ENCODE measurements around the gene FOXK1.

Gene FOXK1

DNA sequence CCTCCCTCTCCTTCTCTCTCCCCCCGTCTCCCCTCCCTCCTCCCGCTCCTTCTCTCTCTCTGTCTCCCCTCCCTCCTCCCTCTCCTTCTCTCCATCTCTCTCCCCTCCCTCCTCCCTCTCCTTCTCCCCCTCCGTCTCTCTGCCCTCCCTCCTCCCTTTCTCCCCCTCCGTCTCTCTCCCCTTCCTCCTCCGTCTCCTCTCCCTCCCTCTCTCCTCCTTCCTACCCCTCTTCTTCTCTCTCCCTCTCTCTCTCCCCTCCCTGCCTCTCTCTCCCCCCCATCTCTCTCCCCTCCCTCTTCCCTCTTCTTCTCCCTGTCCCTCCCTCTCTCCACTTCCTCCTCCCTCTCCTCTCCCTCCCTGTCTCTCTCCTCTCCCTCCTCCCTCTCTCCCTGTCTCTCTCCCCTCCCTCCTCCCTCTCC is 125.5 kb downstream of the FOXK1 start:
- 32 to 45% methylated on average over 5 of the region's 5 CpGs for WGBS, 2 experiments
- Histone ChIP-seq H3K4me1 (ENCODE audit: control insufficient read depth, insufficient read depth, low read length) (no peaks in the 10 kb centered on the region), H3K27me3 (ENCODE audit: control insufficient read depth, insufficient read depth, low read length, poor library complexity, severe bottlenecking) (no peaks in the 10 kb centered on the region), H3K4me3 (ENCODE audit: insufficient read depth, low read depth, low read length) (no peak overlapping the region), H3K27ac (ENCODE audit: insufficient read depth, low read depth, low read length, poor library complexity, severe bottlenecking) (no peak overlapping the region), H3K36me3 (ENCODE audit: control insufficient read depth, insufficient read depth, low read length) (no peaks in the 10 kb centered on the region), H3K9me3 (ENCODE audit: control insufficient read depth, low read length) (no peaks in the 10 kb centered on the region)

- Histone ChIP-seq H3K4me3 (ENCODE audit: insufficient read depth, low read depth, low read length) (no peak overlapping the region), H3K27me3 (ENCODE audit: control insufficient read depth, insufficient read depth, low read length, poor library complexity, severe bottlenecking) (no peaks in the 10 kb centered on the region), H3K36me3 (ENCODE audit: control insufficient read depth, insufficient read depth, low read length) (no peaks in the 10 kb centered on the region), H3K9me3 (ENCODE audit: control insufficient read depth, low read length) (no peaks in the 10 kb centered on the region), H3K4me1 (ENCODE audit: control insufficient read depth, insufficient read depth, low read length) (no peaks in the 10 kb centered on the region), H3K27ac (ENCODE audit: insufficient read depth, low read depth, low read length, poor library complexity, severe bottlenecking) (no peak overlapping the region)
- 60 to 61% methylated on average over 4 of the region's 5 CpGs for WGBS, 2 experiments
Measured at GRCh38 chr7:4808026-4808425, 125.9 kb downstream of the FOXK1 start.

- no peaks in the 10 kb centered on the region for H3K4me1 ChIP-seq (ENCODE audit: control insufficient read depth, insufficient read depth, low read length)
Measured at GRCh38 chr7:4808565-4808964, 126.5 kb downstream of the FOXK1 start.

GRCh38 chr7:4809091-4809591 is 127.0 kb downstream of the FOXK1 start:
- no peaks in the 10 kb centered on the region for H3K9me3 ChIP-seq (ENCODE audit: control insufficient read depth, low read length)
- H3K36me3 ChIP-seq (ENCODE audit: control insufficient read depth, insufficient read depth, low read length) = no peaks in the 10 kb centered on the region
- 90 to 93% methylated on average over 38 of the region's 38 CpGs for WGBS, 2 experiments
- H3K4me3 ChIP-seq (ENCODE audit: insufficient read depth, low read depth, low read length) = no peak overlapping the region
- H3K4me1 ChIP-seq (ENCODE audit: control insufficient read depth, insufficient read depth, low read length) = no peaks in the 10 kb centered on the region
- no peak overlapping the region for H3K27ac ChIP-seq (ENCODE audit: insufficient read depth, low read depth, low read length, poor library complexity, severe bottlenecking)
- no peaks in the 10 kb centered on the region for H3K27me3 ChIP-seq (ENCODE audit: control insufficient read depth, insufficient read depth, low read length, poor library complexity, severe bottlenecking)

More at GRCh38 chr7:4808565-4808964, 126.5 kb downstream of the FOXK1 start:
- H3K9me3 ChIP-seq (ENCODE audit: control insufficient read depth, low read length) = no peaks in the 10 kb centered on the region
- 87 to 89% methylated on average over 37 of the region's 37 CpGs for WGBS, 2 experiments
- H3K36me3 ChIP-seq (ENCODE audit: control insufficient read depth, insufficient read depth, low read length) = no peaks in the 10 kb centered on the region
- H3K27me3 ChIP-seq (ENCODE audit: control insufficient read depth, insufficient read depth, low read length, poor library complexity, severe bottlenecking) = no peaks in the 10 kb centered on the region
- H3K27ac ChIP-seq (ENCODE audit: insufficient read depth, low read depth, low read length, poor library complexity, severe bottlenecking) = no peak overlapping the region
- no peak overlapping the region for H3K4me3 ChIP-seq (ENCODE audit: insufficient read depth, low read depth, low read length)

DNA sequence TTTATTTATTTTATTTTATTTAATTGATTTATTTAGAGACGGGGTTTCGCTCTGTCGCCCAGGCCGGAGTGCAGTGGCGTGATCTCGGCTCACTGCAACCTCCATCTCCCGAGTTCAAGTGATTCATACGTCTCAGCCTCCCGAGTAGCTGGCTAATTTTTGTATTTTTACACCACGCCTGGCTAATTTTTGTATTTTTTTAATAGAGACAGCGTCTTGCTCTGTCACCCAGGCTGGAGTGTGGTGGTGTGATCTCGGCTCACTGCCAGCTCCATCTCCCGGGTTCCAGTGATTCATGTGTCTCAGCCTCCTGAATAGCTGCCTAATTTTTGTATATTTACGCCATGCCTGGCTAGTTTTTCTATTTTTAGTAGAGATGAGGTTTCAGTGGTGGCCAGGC is 127.6 kb downstream of the FOXK1 start:
- H3K27me3 ChIP-seq (ENCODE audit: control insufficient read depth, insufficient read depth, low read length, poor library complexity, severe bottlenecking) = no peaks in the 10 kb centered on the region
- H3K4me3 ChIP-seq (ENCODE audit: insufficient read depth, low read depth, low read length) = no peak overlapping the region
- H3K27ac ChIP-seq (ENCODE audit: insufficient read depth, low read depth, low read length, poor library complexity, severe bottlenecking) = no peak overlapping the region
- WGBS, 2 experiments = 94 to 97% methylated on average over 14 of the region's 14 CpGs
- H3K36me3 ChIP-seq (ENCODE audit: control insufficient read depth, insufficient read depth, low read length) = no peaks in the 10 kb centered on the region
- H3K9me3 ChIP-seq (ENCODE audit: control insufficient read depth, low read length) = no peaks in the 10 kb centered on the region
- H3K4me1 ChIP-seq (ENCODE audit: control insufficient read depth, insufficient read depth, low read length) = no peaks in the 10 kb centered on the region

DNA sequence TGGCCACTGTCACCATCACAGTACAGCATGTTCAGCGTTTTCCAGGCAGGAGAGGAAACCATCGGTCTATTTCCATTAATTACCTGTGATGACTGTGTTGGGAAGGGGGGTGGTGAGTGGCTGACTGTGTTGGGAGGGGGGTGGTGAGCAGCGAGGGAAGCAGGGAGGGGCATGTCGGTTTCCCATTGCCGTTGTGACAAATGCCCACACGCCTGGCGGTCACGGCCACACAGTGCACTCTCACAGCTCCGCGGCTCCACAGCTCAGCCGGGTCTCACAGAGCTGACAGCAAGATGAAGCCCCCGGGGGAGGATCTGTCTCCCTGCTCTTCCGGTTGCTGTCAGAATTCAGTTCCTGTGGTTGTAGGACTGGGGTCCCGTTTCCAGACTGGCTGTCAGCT is 132.3 kb downstream of the FOXK1 start:
- Histone ChIP-seq H3K9me3 (ENCODE audit: control insufficient read depth, low read length) (no peaks in the 10 kb centered on the region), H3K4me3 (ENCODE audit: insufficient read depth, low read depth, low read length) (no peak overlapping the region), H3K4me1 (ENCODE audit: control insufficient read depth, insufficient read depth, low read length) (no peaks in the 10 kb centered on the region), H3K27ac (ENCODE audit: insufficient read depth, low read depth, low read length, poor library complexity, severe bottlenecking) (no peak overlapping the region), H3K36me3 (ENCODE audit: control insufficient read depth, insufficient read depth, low read length) (no peaks in the 10 kb centered on the region), H3K27me3 (ENCODE audit: control insufficient read depth, insufficient read depth, low read length, poor library complexity, severe bottlenecking) (no peaks in the 10 kb centered on the region)
- WGBS, 2 experiments = 91 to 92% methylated on average over 14 of the region's 14 CpGs

GRCh38 chr7:4815121-4815520 is 133.0 kb downstream of the FOXK1 start:
- Histone ChIP-seq H3K4me1 (ENCODE audit: control insufficient read depth, insufficient read depth, low read length) (no peaks in the 10 kb centered on the region), H3K4me3 (ENCODE audit: insufficient read depth, low read depth, low read length) (no peak overlapping the region), H3K27me3 (ENCODE audit: control insufficient read depth, insufficient read depth, low read length, poor library complexity, severe bottlenecking) (no peaks in the 10 kb centered on the region), H3K27ac (ENCODE audit: insufficient read depth, low read depth, low read length, poor library complexity, severe bottlenecking) (no peak overlapping the region), H3K36me3 (ENCODE audit: control insufficient read depth, insufficient read depth, low read length) (no peaks in the 10 kb centered on the region), H3K9me3 (ENCODE audit: control insufficient read depth, low read length) (no peaks in the 10 kb centered on the region)
- WGBS, 2 experiments = 95 to 96% methylated on average over 14 of the region's 14 CpGs

- Histone ChIP-seq H3K9me3 (ENCODE audit: control insufficient read depth, low read length) (no peaks in the 10 kb centered on the region), H3K27ac (ENCODE audit: insufficient read depth, low read depth, low read length, poor library complexity, severe bottlenecking) (no peak overlapping the region), H3K4me3 (ENCODE audit: insufficient read depth, low read depth, low read length) (no peak overlapping the region), H3K36me3 (ENCODE audit: control insufficient read depth, insufficient read depth, low read length) (no peaks in the 10 kb centered on the region), H3K27me3 (ENCODE audit: control insufficient read depth, insufficient read depth, low read length, poor library complexity, severe bottlenecking) (no peaks in the 10 kb centered on the region), H3K4me1 (ENCODE audit: control insufficient read depth, insufficient read depth, low read length) (no peaks in the 10 kb centered on the region)
- WGBS, 2 experiments = 92 to 94% methylated on average over 38 of the region's 38 CpGs
Measured at GRCh38 chr7:4815609-4816418, 133.7 kb downstream of the FOXK1 start.

- H3K9me3 ChIP-seq (ENCODE audit: control insufficient read depth, low read length) = no peaks in the 10 kb centered on the region
- no peak overlapping the region for H3K27ac ChIP-seq (ENCODE audit: insufficient read depth, low read depth, low read length, poor library complexity, severe bottlenecking)
- H3K4me3 ChIP-seq (ENCODE audit: insufficient read depth, low read depth, low read length) = no peak overlapping the region
- no peaks in the 10 kb centered on the region for H3K36me3 ChIP-seq (ENCODE audit: control insufficient read depth, insufficient read depth, low read length)
- H3K27me3 ChIP-seq (ENCODE audit: control insufficient read depth, insufficient read depth, low read length, poor library complexity, severe bottlenecking) = no peaks in the 10 kb centered on the region
- WGBS, 2 experiments = 93% methylated on average over 26 of the region's 26 CpGs
- no peaks in the 10 kb centered on the region for H3K4me1 ChIP-seq (ENCODE audit: control insufficient read depth, insufficient read depth, low read length)
Measured at GRCh38 chr7:4816419-4817080, 134.5 kb downstream of the FOXK1 start.

DNA sequence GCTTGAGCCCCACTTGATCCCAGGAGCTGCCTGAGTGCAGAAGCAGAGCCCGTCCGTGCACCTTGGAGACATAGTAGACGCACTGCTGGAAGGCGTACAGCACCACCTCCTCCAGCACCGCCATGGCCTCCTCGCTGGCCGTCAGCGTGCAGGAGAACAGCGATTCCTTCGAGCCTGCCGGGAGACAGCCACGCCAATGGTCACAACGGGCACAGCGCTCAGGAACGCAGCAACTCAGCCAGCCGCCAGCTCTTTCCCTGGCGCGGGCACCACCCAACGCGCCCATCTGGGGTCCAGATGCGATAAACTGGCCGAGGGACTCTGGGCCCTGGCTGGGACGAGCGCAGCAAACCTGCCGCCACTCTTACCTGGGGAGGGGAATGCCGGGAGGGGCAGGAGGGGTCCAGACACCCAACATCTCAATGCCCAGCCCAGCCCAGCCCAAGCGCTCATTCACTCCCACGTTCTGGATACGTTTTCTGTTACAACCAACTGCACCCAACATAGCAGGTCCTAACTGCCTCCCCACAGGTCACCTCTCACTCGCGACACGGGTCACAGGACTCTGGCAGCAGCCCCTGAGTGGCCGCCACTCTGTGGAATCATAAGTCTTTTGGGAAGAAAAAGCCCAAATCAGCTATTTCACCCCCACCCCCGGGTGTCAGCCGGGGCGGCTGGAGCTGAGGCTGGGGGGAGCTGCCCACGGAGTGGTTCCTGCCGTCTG is 135.2 kb downstream of the FOXK1 start:
- no peak overlapping the region for H3K27ac ChIP-seq (ENCODE audit: insufficient read depth, low read depth, low read length, poor library complexity, severe bottlenecking)
- no peaks in the 10 kb centered on the region for H3K4me1 ChIP-seq (ENCODE audit: control insufficient read depth, insufficient read depth, low read length)
- H3K36me3 ChIP-seq (ENCODE audit: control insufficient read depth, insufficient read depth, low read length) = no peaks in the 10 kb centered on the region
- no peaks in the 10 kb centered on the region for H3K9me3 ChIP-seq (ENCODE audit: control insufficient read depth, low read length)
- H3K4me3 ChIP-seq (ENCODE audit: insufficient read depth, low read depth, low read length) = no peak overlapping the region
- H3K27me3 ChIP-seq (ENCODE audit: control insufficient read depth, insufficient read depth, low read length, poor library complexity, severe bottlenecking) = no peaks in the 10 kb centered on the region
- WGBS, 2 experiments = 95% methylated on average over 38 of the region's 38 CpGs

All from ectodermal cell (in vitro differentiated cells).